SU-DHL-6 (cell line): ENCODE results near the gene ESRRA.

Experiments
- EZH2phosphoT487 ChIP-seq: fragments of 200-600 bp; sonication (generic), shearing (Covaris generic); conservative IDR thresholded peaks from 2 replicates; pipeline ENCODE4 v1.6.1; 2018; ENCODE audit warnings: mild to moderate bottlenecking, antibody characterized with exemption, low read length, moderate library complexity, mixed read lengths
- TF ChIP-seq, protein P1 (sequence below): fragments of 200-600 bp; sonication (generic); IDR thresholded peaks from one replicate; pipeline ENCODE4 v1.5.1; 2017; ENCODE audit warnings: antibody characterized with exemption, mild to moderate bottlenecking, low read length, moderate library complexity; ENCODE audit not compliant: insufficient read depth, poor library complexity, severe bottlenecking

DNA sequence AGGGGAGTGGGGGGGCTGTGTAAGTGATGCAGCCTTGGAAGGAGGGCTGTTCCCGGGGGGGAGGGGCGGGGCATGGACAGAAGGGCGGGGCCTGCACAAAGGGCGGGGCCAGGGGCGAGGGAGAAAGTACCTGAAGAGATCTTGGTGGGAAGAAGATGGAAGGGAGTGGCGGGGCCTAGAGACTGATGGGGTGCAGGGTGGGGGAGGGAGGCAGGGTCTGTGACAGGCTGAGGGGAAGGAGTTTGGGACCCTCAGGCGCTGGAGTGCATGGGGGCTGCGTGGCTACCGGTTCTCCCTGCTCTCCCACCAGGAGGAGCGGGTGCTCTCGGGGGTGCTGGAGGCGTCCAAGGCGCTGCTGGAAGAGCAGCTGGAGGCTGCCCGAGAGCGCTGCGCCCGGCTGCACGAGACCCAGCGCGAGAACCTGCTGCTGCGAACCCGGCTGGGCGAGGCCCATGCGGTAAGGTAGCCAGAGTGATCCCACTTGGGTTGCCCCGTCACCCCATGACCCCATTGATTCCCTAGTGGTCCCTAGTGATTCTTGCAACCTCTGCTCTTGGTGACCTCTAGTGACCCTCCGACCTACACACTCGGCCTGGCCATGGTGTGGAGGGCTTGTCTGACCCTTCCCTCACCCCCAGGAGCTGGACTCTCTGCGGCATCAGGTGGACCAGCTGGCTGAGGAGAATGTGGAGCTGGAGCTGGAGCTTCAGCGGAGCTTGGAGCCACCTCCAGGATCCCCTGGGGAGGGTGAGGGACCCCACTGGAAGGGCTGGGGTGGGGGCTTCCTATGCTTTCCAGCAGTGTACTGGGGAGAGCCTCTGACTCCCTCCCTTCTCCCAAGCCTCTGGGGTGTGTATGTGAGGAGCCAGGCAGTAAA is 37.8 kb downstream of the ESRRA start:
- TF ChIP-seq, protein P1, sequence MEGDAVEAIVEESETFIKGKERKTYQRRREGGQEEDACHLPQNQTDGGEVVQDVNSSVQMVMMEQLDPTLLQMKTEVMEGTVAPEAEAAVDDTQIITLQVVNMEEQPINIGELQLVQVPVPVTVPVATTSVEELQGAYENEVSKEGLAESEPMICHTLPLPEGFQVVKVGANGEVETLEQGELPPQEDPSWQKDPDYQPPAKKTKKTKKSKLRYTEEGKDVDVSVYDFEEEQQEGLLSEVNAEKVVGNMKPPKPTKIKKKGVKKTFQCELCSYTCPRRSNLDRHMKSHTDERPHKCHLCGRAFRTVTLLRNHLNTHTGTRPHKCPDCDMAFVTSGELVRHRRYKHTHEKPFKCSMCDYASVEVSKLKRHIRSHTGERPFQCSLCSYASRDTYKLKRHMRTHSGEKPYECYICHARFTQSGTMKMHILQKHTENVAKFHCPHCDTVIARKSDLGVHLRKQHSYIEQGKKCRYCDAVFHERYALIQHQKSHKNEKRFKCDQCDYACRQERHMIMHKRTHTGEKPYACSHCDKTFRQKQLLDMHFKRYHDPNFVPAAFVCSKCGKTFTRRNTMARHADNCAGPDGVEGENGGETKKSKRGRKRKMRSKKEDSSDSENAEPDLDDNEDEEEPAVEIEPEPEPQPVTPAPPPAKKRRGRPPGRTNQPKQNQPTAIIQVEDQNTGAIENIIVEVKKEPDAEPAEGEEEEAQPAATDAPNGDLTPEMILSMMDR: no peak
- no peak for TF ChIP-seq EZH2phosphoT487
